Right renal pelvis (tissue), 4 donors: Measurements from ENCODE around the gene CHADL. TPM values are rescaled to one million over a fixed set of nuclear protein-coding genes. Genes with fewer than 3 reads are reported as not detected.
"Not testable (repeated sequence)": the region's sequence is repeated elsewhere in the genome, so short reads cannot be mapped to it uniquely, and the experiment has no call there.

Source experiments
- DNase-seq, 4 donors: peaks; one replicate each; pipeline ENCODE4 v3.0.0-alpha.2; 2013; ENCODE audit warnings: low read depth in 4 of 4, low spot score in 3 of 4, missing footprints in 1 of 4
- polyA plus RNA-seq, 4 donors: library from polyadenylated mRNA; unstranded; fragments of 120-200 nt; gene quantifications; one replicate each; pipeline ENCODE4 v1.2.1, GENCODE V29; 2013; ENCODE audit not compliant: insufficient read length in 4 of 4

Gene CHADL
- 1 to 10 TPM; 2.8 to 4.3 (median 3.3) TPM for polyA plus RNA-seq

GRCh38 chr22:41240377-41241132 lies at the start of gene CHADL:
Gene CHADL (minus strand): TSS chr22:41240931. CDS start chr22:41240881, 50 bp downstream.
- DNase-seq: no peak

GRCh38 chr22:41289671-41290070 lies 48.9 kb upstream of the CHADL start:
- DNase-seq: no peak

DNA sequence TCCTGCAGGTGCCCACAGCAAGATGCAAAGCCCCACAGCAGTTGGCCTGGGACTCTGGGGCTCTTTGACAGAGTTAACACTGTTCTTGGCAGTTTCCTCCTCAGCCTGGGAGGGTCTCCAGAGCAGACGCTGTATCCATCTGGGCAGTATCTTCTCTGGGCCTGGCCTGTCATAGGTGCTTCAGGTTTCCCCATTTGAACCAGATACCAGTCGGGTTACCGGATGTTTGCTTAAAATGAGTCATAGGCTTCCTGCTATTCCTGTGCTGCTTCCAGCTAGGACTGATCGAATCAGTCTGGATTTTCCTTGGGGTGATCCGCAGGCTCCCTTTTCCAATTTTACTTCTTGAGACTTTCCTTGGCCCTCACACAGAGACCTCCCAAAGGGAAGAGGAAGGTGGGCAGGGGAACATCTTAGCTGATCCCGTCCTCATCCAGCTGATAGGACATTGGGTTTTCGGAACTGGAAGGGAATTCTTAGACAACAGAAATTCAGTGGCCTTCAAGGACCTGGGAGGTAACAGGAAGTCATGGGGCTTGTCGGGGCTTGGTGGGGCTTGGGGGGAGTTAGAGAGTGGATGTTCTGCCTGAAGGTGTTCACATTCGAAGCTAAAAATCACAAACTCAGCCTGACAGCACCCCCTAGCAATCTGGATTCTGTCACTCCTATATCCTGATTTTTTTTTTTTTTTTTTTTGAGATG lies 47.7 kb upstream of the CHADL start:
- DNase-seq: no peak

- no peak for DNase-seq
These were observed 45.9 kb upstream of the CHADL start for GRCh38 chr22:41286639-41287091.

DNA sequence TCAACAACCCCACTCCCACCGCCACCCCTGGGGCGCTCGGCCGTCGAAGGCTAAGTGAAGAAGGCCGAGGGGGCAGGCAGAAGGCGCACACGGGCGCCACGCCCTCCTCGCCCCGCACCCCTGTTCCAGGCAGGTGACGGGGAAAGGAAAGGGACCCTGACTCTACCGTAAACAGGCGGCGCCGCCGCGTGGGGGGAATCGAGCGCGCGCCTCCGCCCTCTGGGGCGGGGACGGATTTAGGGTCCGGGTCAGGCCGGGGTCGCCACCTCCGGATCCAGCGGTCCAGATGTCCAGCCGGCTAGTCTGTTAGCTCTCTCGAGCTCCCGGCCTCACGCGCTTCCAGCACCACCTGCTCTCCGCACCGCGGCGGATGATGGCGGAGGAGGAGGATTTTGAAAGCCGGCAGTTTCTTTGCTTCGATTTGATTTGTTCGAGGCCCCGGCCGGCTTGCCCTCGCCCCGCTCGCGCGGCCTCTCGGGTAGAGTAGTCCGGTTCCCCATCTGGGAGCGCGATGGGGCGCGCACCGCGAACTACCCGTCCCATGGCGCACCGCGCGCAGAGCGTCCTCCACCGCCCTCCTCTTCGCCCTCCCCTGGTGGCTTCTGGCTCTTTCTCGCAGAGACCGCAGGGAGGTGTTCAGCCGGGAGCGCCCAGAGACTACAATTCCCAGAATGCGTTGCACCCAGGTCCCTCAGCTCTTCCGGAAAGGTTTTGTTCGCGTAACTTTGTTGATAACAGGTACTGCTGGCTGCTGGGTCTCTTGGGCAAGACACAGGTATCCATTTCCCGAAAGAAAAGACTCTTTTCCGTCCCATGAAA lies 45.3 kb upstream of the CHADL start, which contains the start of gene RANGAP1:
TSS of gene RANGAP1 (minus strand) at position 368 of the 819 bp plus-strand sequence. CDS start 5,143 bp downstream, outside the sequence.
- peak; percentile 96 to 98 (median 98) for DNase-seq

- DNase-seq: no peak
These were observed 44.7 kb upstream of the CHADL start for GRCh38 chr22:41285441-41285819.

DNA sequence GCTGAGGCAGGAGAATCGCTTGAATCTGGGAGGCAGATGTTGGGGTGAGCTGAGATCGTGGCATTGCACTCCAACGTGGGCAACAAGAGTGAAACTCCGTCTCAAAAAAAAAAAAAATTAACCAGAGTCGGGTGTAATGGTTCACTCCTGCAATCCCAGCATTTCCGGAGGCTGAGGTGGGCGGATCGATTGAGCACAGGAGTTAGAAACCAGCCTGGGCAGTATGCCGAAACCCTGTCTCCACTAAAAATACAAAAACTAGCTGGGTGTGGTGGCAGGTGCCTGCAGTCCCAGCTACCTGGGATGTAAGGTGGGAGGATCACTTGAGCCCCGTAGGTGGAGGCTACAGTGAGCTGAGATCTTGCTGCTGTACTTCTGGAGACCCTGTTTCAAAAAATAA lies 43.7 kb upstream of the CHADL start:
- no peak for DNase-seq

GRCh38 chr22:41280854-41281253 lies 40.1 kb upstream of the CHADL start:
- DNase-seq: no peak

DNA sequence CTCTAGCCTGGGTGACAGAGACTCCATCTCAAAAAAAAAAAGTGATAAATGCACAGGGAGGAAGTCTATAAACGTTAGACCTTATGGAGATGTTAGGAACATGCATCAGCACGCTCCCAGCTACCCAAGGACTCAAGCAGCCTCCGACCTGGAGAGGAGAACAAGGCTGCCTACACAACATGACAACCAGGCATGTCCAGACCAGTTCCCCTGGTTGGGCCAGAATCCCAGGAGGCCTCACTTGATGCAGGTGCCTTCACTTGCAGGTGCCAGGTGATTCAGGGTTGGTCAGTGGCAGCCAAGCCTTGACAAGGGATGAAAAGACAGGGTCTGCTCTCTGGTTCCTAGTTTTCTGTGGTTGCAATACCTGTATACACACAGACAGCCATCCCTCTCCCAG lies 39.3 kb upstream of the CHADL start:
- DNase-seq: no peak

DNA sequence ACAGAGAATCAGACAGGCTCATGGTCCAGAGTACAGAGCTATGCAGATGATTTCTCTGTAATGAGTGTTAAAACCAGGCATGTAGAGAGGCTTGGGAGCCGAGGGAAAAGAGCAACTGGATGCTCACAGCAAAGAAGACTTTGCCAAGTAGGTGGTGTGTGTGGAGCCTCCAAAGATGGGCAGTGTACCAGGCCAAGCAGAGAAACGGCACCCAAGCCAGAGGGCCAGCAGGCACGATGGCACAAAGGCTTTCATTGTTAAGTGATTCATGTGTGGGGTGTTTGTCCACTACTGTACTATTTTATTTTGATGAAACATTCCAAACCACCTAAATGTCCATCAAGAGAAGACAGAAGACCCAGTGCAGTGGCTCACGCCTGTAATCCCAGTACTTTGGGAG lies 34.1 kb upstream of the CHADL start:
- no peak for DNase-seq

GRCh38 chr22:41273128-41273527 lies 32.4 kb upstream of the CHADL start:
- no peak for DNase-seq

GRCh38 chr22:41271787-41272186 lies 31.1 kb upstream of the CHADL start:
- no peak for DNase-seq

GRCh38 chr22:41267958-41268357 lies 27.2 kb upstream of the CHADL start:
- DNase-seq: no peak

- DNase-seq: no peak
These were observed 23.7 kb upstream of the CHADL start for GRCh38 chr22:41264408-41264941.

DNA sequence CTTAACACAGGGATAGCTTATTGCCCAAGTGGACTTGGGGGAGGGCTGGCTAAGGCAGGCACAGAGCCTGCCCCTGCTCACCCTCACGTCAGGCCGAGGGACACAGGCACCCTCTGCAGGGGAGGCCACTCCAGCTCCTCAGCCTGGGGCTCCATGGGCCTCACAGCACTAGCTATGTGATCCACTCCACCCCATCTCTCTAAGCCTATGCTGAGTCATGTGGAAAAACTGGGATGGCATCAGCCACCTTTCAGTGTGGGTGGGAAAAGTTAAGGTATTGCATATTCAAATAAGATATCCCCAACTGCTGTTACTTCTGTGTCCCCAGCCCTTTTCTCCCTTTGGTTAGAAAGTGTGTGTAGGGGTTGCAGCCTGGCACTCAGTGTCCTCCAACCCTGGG lies 23.0 kb upstream of the CHADL start:
- no peak for DNase-seq

DNA sequence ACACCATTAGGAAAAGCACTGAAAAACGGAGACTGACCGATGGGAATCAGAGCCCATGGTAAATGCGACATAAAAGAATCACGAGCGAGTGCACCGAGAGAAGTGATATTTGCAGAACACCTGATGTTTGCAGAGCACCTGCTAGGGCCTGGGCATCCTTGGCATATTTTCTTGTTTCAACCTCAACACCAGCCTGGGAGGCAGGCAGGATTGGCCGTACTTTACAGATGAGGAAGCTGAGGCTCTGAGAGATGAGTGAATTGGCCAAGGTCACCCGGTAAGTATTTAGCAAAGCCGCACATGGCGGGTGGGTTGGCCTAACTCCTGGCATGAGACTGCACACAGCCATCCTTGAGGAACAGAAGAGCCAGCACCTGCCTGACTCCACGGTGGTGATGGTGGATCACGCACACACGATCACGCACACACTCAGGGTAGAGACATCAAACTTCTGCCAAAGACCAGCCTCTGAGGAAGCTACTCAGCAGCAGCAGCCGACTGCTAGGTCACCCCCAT lies 21.6 kb upstream of the CHADL start:
- DNase-seq: no peak

- no peak for DNase-seq
These were observed 21.0 kb upstream of the CHADL start for GRCh38 chr22:41261541-41262249.

DNA sequence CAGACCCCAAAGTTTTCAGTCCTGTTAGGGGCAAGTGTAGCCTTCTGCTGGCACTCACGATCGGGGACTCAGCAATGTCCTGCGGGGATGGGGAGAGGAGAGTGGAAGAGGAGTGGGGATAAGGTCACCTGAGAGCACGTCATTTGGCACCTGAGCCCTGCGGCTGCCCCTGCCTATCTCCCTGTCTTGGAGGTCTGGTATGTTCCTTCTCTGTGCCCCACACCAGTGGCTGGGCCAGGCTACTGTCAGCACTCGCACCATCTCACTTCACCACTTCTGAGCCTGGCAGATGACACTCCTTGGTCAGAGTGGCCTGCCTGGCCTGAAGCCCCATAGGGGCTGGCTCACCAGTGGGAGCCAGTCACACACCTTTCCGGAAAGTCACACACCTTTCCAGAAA lies 20.1 kb upstream of the CHADL start:
- DNase-seq: no peak

DNA sequence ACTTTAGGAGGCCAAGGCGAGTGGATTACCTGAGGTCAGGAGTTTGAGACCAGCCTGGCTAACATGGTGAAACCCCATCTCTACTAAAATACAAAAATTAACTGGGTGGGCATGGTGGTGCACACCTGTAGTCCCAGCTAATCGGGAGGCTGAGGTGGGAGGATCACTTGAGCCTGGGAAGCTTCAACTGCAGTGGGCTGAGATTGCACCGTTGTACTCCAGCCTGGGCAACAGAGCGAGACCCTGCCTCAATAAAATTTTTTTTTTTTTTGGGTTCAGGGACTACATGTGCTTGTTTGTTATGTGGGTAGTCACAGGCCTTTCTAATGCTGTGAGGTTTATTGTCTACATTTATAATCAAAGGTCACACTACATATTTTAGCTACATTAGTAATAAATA lies 19.0 kb upstream of the CHADL start:
- not testable (repeated sequence) for DNase-seq

- DNase-seq: no peak
These were observed 17.0 kb upstream of the CHADL start for GRCh38 chr22:41257696-41258095.
